Measurements from ENCODE around the gene HDAC4. TPM values are rescaled to one million over a fixed set of nuclear protein-coding genes. Genes with fewer than 3 reads are reported as not detected.

Gene HDAC4
- total and polyA plus RNA-seq, 2 of the 4 experiments (the other 2 are of a cell fraction): 4.1 to 7.2 TPM

GRCh38 chr2:239138610-239139009, 262.2 kb downstream of the HDAC4 start:
- Histone ChIP-seq H3K9me3 (ENCODE audit: control insufficient read depth, insufficient read depth, low read length) (no peaks in the 10 kb centered on the region), H4K8ac (ENCODE audit: low read depth in 2 of 2, low read length in 2 of 2) (no peak overlapping the region), H2BK120ac (ENCODE audit: low read depth, low read length) (no peak overlapping the region), H3K79me1 (ENCODE audit: low read depth in 1 of 2, low read length in 2 of 2) (no peaks in the 10 kb centered on the region), H2BK5ac (ENCODE audit: low read depth, low read length, poor library complexity, severe bottlenecking) (no peak overlapping the region), H3K27me3 (ENCODE audit: control insufficient read depth, insufficient read depth, low read length) (no peaks in the 10 kb centered on the region), H2BK20ac (ENCODE audit: low read depth, low read length) (no peak overlapping the region), H3K27ac (ENCODE audit: insufficient read depth, low read length) (no peak overlapping the region), H3K4me2 (ENCODE audit: low read depth, low read length) (no peak overlapping the region), H3K4me1 (ENCODE audit: control insufficient read depth, insufficient read depth, low read length) (no peaks in the 10 kb centered on the region), H3K56ac (ENCODE audit: extremely low read depth, insufficient read depth, low read length) (no peak overlapping the region), H3K23ac (ENCODE audit: low read depth, low read length) (no peak overlapping the region), H2AFZ (replicated peaks; ENCODE audit: low read length, poor library complexity) (no peak overlapping the region), H3K9ac (ENCODE audit: low read depth, low read length) (no peak overlapping the region), H4K20me1 (ENCODE audit: insufficient read depth, low read length) (peaks cover 3% of the 10 kb centered on the region), H2BK15ac (ENCODE audit: low read depth, low read length) (no peak overlapping the region), H3K4ac (ENCODE audit: low read depth, low read length) (no peak overlapping the region), H3K4me3 (ENCODE audit: insufficient read depth, low read depth, low read length) (no peak overlapping the region), H2AK5ac (ENCODE audit: low read depth, low read length) (no peak overlapping the region), H3K9me1 (ENCODE audit: insufficient read depth, low read length) (0 out of 2 replicates have a peak, but pooled peaks cover 3% of the 10 kb centered on the region), H3K18ac (ENCODE audit: low read depth, low read length) (no peak overlapping the region), H4K91ac (ENCODE audit: insufficient read depth, low read depth, low read length) (no peak overlapping the region), H3K14ac (replicated peaks; ENCODE audit: low read depth, low read length) (no peak overlapping the region), H3K36me3 (ENCODE audit: control insufficient read depth, insufficient read depth, low read length) (peaks cover 74% of the 10 kb centered on the region), H4K5ac (ENCODE audit: low read depth, low read length) (no peak overlapping the region), H2AK9ac (replicated peaks; ENCODE audit: low read depth, low read length, poor library complexity) (no peak overlapping the region)
- ChIA-PET POLR2A (ENCODE audit: unreplicated experiment) (no interaction called here), CTCF (no interaction called here)
- dilution Hi-C loops (cut with HindIII; ENCODE audit: low sequenced_read_pairs, unreplicated experiment) (no loop called here), in situ Hi-C loops (cut with MboI; ENCODE audit: low sequenced_read_pairs) (loop anchor here (25.0 kb wide), 1 partner anchor 849 kb away; no protein-coding TSS in a partner anchor), intact Hi-C loops (cut with micrococcal nuclease) (no loop called here)
- BruUV-seq (replicated peaks): no TSS peak
- TF ChIP-seq, protein P1, sequence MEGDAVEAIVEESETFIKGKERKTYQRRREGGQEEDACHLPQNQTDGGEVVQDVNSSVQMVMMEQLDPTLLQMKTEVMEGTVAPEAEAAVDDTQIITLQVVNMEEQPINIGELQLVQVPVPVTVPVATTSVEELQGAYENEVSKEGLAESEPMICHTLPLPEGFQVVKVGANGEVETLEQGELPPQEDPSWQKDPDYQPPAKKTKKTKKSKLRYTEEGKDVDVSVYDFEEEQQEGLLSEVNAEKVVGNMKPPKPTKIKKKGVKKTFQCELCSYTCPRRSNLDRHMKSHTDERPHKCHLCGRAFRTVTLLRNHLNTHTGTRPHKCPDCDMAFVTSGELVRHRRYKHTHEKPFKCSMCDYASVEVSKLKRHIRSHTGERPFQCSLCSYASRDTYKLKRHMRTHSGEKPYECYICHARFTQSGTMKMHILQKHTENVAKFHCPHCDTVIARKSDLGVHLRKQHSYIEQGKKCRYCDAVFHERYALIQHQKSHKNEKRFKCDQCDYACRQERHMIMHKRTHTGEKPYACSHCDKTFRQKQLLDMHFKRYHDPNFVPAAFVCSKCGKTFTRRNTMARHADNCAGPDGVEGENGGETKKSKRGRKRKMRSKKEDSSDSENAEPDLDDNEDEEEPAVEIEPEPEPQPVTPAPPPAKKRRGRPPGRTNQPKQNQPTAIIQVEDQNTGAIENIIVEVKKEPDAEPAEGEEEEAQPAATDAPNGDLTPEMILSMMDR (conservative IDR thresholded peaks at IDR 0.05; ENCODE audit: low read depth, low read length): no peak
- no peak for TF ChIP-seq RFX5 (IDR thresholded peaks at IDR 0.05; ENCODE audit: low read depth, low read length)
- TF ChIP-seq SMC3 (IDR thresholded peaks at IDR 0.05; ENCODE audit: low read depth, low read length): no peak
- TF ChIP-seq NFE2L2 (IDR thresholded peaks at IDR 0.05; ENCODE audit: low read depth, low read length): no peak
- no peak for TF ChIP-seq USF2 (IDR thresholded peaks at IDR 0.05; ENCODE audit: low read depth, low read length)
- no peak for TF ChIP-seq FOS (IDR thresholded peaks at IDR 0.05; ENCODE audit: low read depth, low read length)
- no peak for TF ChIP-seq BHLHE40 (IDR thresholded peaks at IDR 0.05; ENCODE audit: low read depth, low read length)
- TF ChIP-seq RCOR1 (IDR thresholded peaks at IDR 0.05; ENCODE audit: insufficient replicate concordance, low read length): no peak
- TF ChIP-seq MAFK (IDR thresholded peaks at IDR 0.05; ENCODE audit: low read depth, low read length): no peak
- WGBS, 2 experiments (ENCODE audit: extremely low coverage in 2 of 2, insufficient read length in 1 of 2): 100% methylated on average over 1 of the region's 15 CpGs; no CpG with 5 or more reads in 1 of the 2 experiments
- ATAC-seq (ENCODE audit: low read depth) (no peak), DNase-seq (no peak)

Measured in IMR-90 (cell line).